Mesendoderm (in vitro differentiated cells): ENCODE data around the gene ZC3H10.
A peak's percentile ranks its signal among the peaks of the same experiment; 100 is the strongest.

Source experiments
- DNase-seq: peaks from one replicate; pipeline ENCODE4 v3.0.0; 2013
- H2AK5ac ChIP-seq: 2 replicates; pipeline ENCODE4 v1.6.1; 2013; ENCODE audit warnings: low read length, inconsistent platforms
- H2BK120ac ChIP-seq: 2 replicates; pipeline ENCODE4 v1.6.1; 2013; ENCODE audit warnings: low read depth, mild to moderate bottlenecking, low read length, moderate library complexity, mixed read lengths
- H2BK15ac ChIP-seq: replicated peaks from 2 replicates; pipeline ENCODE4 v1.6.1; 2013; ENCODE audit warnings: low read depth, mild to moderate bottlenecking, moderate library complexity
- H2BK5ac ChIP-seq: 2 replicates; pipeline ENCODE4 v1.6.1; 2013; ENCODE audit warnings: low read length, inconsistent platforms
- H3K18ac ChIP-seq: 2 replicates; pipeline ENCODE4 v1.6.1; 2013; ENCODE audit warnings: mild to moderate bottlenecking, low read length, mixed read lengths
- H3K23ac ChIP-seq: one replicate; pipeline ENCODE4 v1.6.1; 2013; ENCODE audit warnings: low read length
- H3K27ac ChIP-seq: 2 replicates; pipeline ENCODE4 v1.5.1; 2013; ENCODE audit warnings: low read depth, mild to moderate bottlenecking, inconsistent platforms, low read length, moderate library complexity
- H3K27me3 ChIP-seq: 2 replicates; pipeline ENCODE4 v1.6.1; 2013; ENCODE audit warnings: low read length, control low read depth, mild to moderate bottlenecking, inconsistent platforms; ENCODE audit not compliant: insufficient read depth, poor library complexity
- H3K36me3 ChIP-seq: 2 replicates; pipeline ENCODE4 v1.6.1; 2013; ENCODE audit warnings: low read length, inconsistent platforms; ENCODE audit not compliant: control insufficient read depth, insufficient read depth
- H3K4ac ChIP-seq: one replicate; pipeline ENCODE4 v1.6.1; 2013; ENCODE audit warnings: low read depth, mild to moderate bottlenecking, low read length, moderate library complexity
- H3K4me1 ChIP-seq: 2 replicates; pipeline ENCODE4 v1.6.1; 2013; ENCODE audit warnings: low read depth, low read length, inconsistent platforms; ENCODE audit not compliant: control insufficient read depth
- H3K4me2 ChIP-seq: 2 replicates; pipeline ENCODE4 v1.6.1; 2013; ENCODE audit warnings: low read length
- H3K4me3 ChIP-seq: 2 replicates; pipeline ENCODE4 v1.5.1; 2013; ENCODE audit warnings: mild to moderate bottlenecking, low read length
- H3K56ac ChIP-seq: one replicate; pipeline ENCODE4 v1.6.1; 2013; ENCODE audit warnings: low read length
- H3K79me1 ChIP-seq: 2 replicates; pipeline ENCODE4 v1.6.1; 2013; ENCODE audit warnings: low read length, inconsistent platforms
- H3K79me2 ChIP-seq: 2 replicates; pipeline ENCODE4 v1.6.1; 2013; ENCODE audit warnings: mild to moderate bottlenecking, low read length; ENCODE audit not compliant: control insufficient read depth, insufficient read depth
- H3K9ac ChIP-seq: 2 replicates; pipeline ENCODE4 v1.6.1; 2013; ENCODE audit warnings: low read length, inconsistent platforms
- H4K5ac ChIP-seq: one replicate; pipeline ENCODE4 v1.6.1; 2013; ENCODE audit warnings: low read length
- H4K8ac ChIP-seq: one replicate; pipeline ENCODE4 v1.6.1; 2013; ENCODE audit warnings: low read depth, mild to moderate bottlenecking, control low read depth, low read length, moderate library complexity
- WGBS: extraction: QIAGEN DNeasy Blood & Tissue Kit; methylation state at CpG from one replicate; pipeline ENCODE4 v1.1.7; 2013; ENCODE audit warnings: low lambda C conversion rate, missing lambda C conversion rate; ENCODE audit not compliant: insufficient coverage; ENCODE audit errors: extremely low coverage; 5-methylcytosine and 5-hydroxymethylcytosine counted together

Gene ZC3H10

GRCh38 chr12:56104109-56104814, 13.8 kb upstream of the ZC3H10 start, which contains the start of gene PA2G4:
TSS of gene PA2G4 (plus strand) at chr12:56104559. CDS start at chr12:56104738, 179 bp downstream.
- peak within 1 kb of the TSS; percentile 99 for H3K9ac ChIP-seq
- peak within 1 kb of the TSS; percentile 93 for H3K27ac ChIP-seq

GRCh38 chr12:56104815-56105608, 13.1 kb upstream of the ZC3H10 start:
- Histone ChIP-seq H3K36me3 (peaks cover 8% of the 10 kb centered on the region), H2BK120ac (no peak overlapping the region), H2AK5ac (peak overlapping the region; percentile 79), H3K27me3 (no peaks in the 10 kb centered on the region), H3K27ac (no peak overlapping the region), H3K4me3 (peak overlapping the region; percentile 93), H3K4ac (peak overlapping the region; percentile 28), H3K56ac (peak overlapping the region; percentile 100), H3K4me1 (peaks cover 2% of the 10 kb centered on the region), H3K23ac (peak overlapping the region; percentile 98), H3K4me2 (peak overlapping the region; percentile 84), H2BK15ac (no peak overlapping the region), H4K5ac (no peak overlapping the region), H2BK5ac (peak overlapping the region; percentile 83), H3K79me1 (peaks cover 2% of the 10 kb centered on the region), H3K18ac (no peak overlapping the region), H3K9ac (peak overlapping the region; percentile 99), H3K79me2 (peaks cover 29% of the 10 kb centered on the region), H4K8ac (no peak overlapping the region)
- no CpG with 5 or more reads among the region's 40 CpGs for WGBS
- peak; percentile 51 for DNase-seq

More at GRCh38 chr12:56104109-56104814, 13.8 kb upstream of the ZC3H10 start, which contains the start of gene PA2G4:
- Histone ChIP-seq H3K18ac (peak within 1 kb of the TSS; percentile 78), H3K4me2 (peak within 1 kb of the TSS; percentile 84), H4K8ac (peak within 1 kb of the TSS; percentile 43), H2BK15ac (no peak within 1 kb of the TSS), H3K23ac (peak within 1 kb of the TSS; percentile 98), H2BK5ac (peak within 1 kb of the TSS; percentile 83), H4K5ac (no peak within 1 kb of the TSS), H3K36me3 (peaks cover 5% of the 10 kb centered on the region), H3K79me1 (peaks cover 2% of the 10 kb centered on the region), H3K4me3 (peak within 1 kb of the TSS; percentile 93), H2BK120ac (no peak within 1 kb of the TSS), H3K4ac (peak within 1 kb of the TSS; percentile 81), H3K56ac (peak within 1 kb of the TSS; percentile 100), H3K4me1 (peaks cover 2% of the 10 kb centered on the region), H2AK5ac (peak within 1 kb of the TSS; percentile 79), H3K79me2 (peaks cover 29% of the 10 kb centered on the region), H3K27me3 (no peaks in the 10 kb centered on the region)
- peak; percentile 100 for DNase-seq
- WGBS, result no CpG with 5 or more reads among the region's 60 CpGs

- H4K5ac ChIP-seq, result no peak overlapping the region
- no peak overlapping the region for H3K4ac ChIP-seq
- no peaks in the 10 kb centered on the region for H3K27me3 ChIP-seq
- no peak overlapping the region for H3K27ac ChIP-seq
- H3K36me3 ChIP-seq, result peaks cover 10% of the 10 kb centered on the region
- H3K9ac ChIP-seq, result peak overlapping the region; percentile 99
- no peak overlapping the region for H2BK15ac ChIP-seq
- no peak overlapping the region for H2BK5ac ChIP-seq
- H4K8ac ChIP-seq, result no peak overlapping the region
- no peak overlapping the region for H3K23ac ChIP-seq
- no peak for DNase-seq
- peaks cover 29% of the 10 kb centered on the region for H3K79me2 ChIP-seq
- peaks cover 2% of the 10 kb centered on the region for H3K79me1 ChIP-seq
- no peak overlapping the region for H2AK5ac ChIP-seq
- no CpG with 5 or more reads among the region's 2 CpGs for WGBS
- H3K4me2 ChIP-seq, result peak overlapping the region; percentile 84
- H3K56ac ChIP-seq, result peak overlapping the region; percentile 100
- H2BK120ac ChIP-seq, result no peak overlapping the region
- H3K4me1 ChIP-seq, result peaks cover 2% of the 10 kb centered on the region
- H3K4me3 ChIP-seq, result peak overlapping the region; percentile 93
- H3K18ac ChIP-seq, result no peak overlapping the region
Observed at GRCh38 chr12:56105609-56105902, 12.5 kb upstream of the ZC3H10 start.

GRCh38 chr12:56107242-56107641, 10.8 kb upstream of the ZC3H10 start:
- no peak overlapping the region for H3K23ac ChIP-seq
- H2AK5ac ChIP-seq, result no peak overlapping the region
- no peak overlapping the region for H2BK5ac ChIP-seq
- WGBS, result no CpG with 5 or more reads among the region's 3 CpGs
- H3K27me3 ChIP-seq, result no peaks in the 10 kb centered on the region
- H4K8ac ChIP-seq, result no peak overlapping the region
- H3K79me2 ChIP-seq, result peaks cover 29% of the 10 kb centered on the region
- peak overlapping the region; percentile 11 for H3K56ac ChIP-seq
- peaks cover 2% of the 10 kb centered on the region for H3K79me1 ChIP-seq
- peak overlapping the region; percentile 33 for H3K9ac ChIP-seq
- H3K36me3 ChIP-seq, result peaks cover 20% of the 10 kb centered on the region
- H4K5ac ChIP-seq, result no peak overlapping the region
- H2BK120ac ChIP-seq, result no peak overlapping the region
- H3K4me2 ChIP-seq, result no peak overlapping the region
- DNase-seq, result peak; percentile 48
- H3K4ac ChIP-seq, result no peak overlapping the region
- no peak overlapping the region for H3K27ac ChIP-seq
- no peak overlapping the region for H2BK15ac ChIP-seq
- no peak overlapping the region for H3K4me3 ChIP-seq
- H3K4me1 ChIP-seq, result peaks cover 2% of the 10 kb centered on the region
- no peak overlapping the region for H3K18ac ChIP-seq

GRCh38 chr12:56110571-56110970, 7.5 kb upstream of the ZC3H10 start:
- WGBS, result no CpG with 5 or more reads among the region's 5 CpGs
- Histone ChIP-seq H3K4ac (no peak overlapping the region), H3K36me3 (peaks cover 22% of the 10 kb centered on the region), H2BK5ac (no peak overlapping the region), H3K56ac (no peak overlapping the region), H4K8ac (no peak overlapping the region), H3K4me1 (peaks cover 5% of the 10 kb centered on the region), H3K79me2 (peaks cover 18% of the 10 kb centered on the region), H3K23ac (no peak overlapping the region), H3K27me3 (no peaks in the 10 kb centered on the region), H3K4me2 (no peak overlapping the region), H2BK120ac (no peak overlapping the region), H2AK5ac (no peak overlapping the region), H3K18ac (no peak overlapping the region), H3K9ac (no peak overlapping the region), H3K4me3 (no peak overlapping the region), H3K27ac (no peak overlapping the region), H4K5ac (no peak overlapping the region), H3K79me1 (peaks cover 2% of the 10 kb centered on the region), H2BK15ac (no peak overlapping the region)
- no peak for DNase-seq
